Stimulated activated CD8-positive, alpha-beta memory T cell treated with anti-CD3 and anti-CD28 coated beads, Interleukin-15, amount 100 ng/mL, for 1 hour (primary cell): ENCODE data around the gene SMG1.

Experiments
- DNase-seq: peaks from one replicate; pipeline ENCODE4 v3.0.0-alpha.2; 2020; ENCODE audit warnings: low read depth

The SMG1 gene

GRCh38 chr16:18842565-18842964 is 83.6 kb downstream of the SMG1 start:
- no peak for DNase-seq

GRCh38 chr16:18841833-18842525 is 84.2 kb downstream of the SMG1 start:
- DNase-seq, result no peak

GRCh38 chr16:18839555-18839954 is 86.7 kb downstream of the SMG1 start:
- DNase-seq, result no peak

GRCh38 chr16:18836702-18837101 is 89.5 kb downstream of the SMG1 start:
- DNase-seq, result no peak

GRCh38 chr16:18834864-18835263 is 91.3 kb downstream of the SMG1 start:
- DNase-seq, result no peak

GRCh38 chr16:18833707-18834505 is 92.3 kb downstream of the SMG1 start:
- no peak for DNase-seq

GRCh38 chr16:18832613-18833012 is 93.6 kb downstream of the SMG1 start:
- no peak for DNase-seq

GRCh38 chr16:18832006-18832405 is 94.2 kb downstream of the SMG1 start:
- DNase-seq, result no peak

GRCh38 chr16:18829251-18829650 is 97.0 kb downstream of the SMG1 start:
- no peak for DNase-seq

- DNase-seq, result no peak
Observed at GRCh38 chr16:18827890-18828289, 98.3 kb downstream of the SMG1 start.

- no peak for DNase-seq
Observed at GRCh38 chr16:18816286-18816685, 109.9 kb downstream of the SMG1 start.

GRCh38 chr16:18811925-18812324 is 114.3 kb downstream of the SMG1 start:
- no peak for DNase-seq

GRCh38 chr16:18809165-18809564 is 117.0 kb downstream of the SMG1 start:
- DNase-seq, result no peak

- DNase-seq, result no peak
Observed at GRCh38 chr16:18805257-18805773, 120.9 kb downstream of the SMG1 start.

GRCh38 chr16:18804540-18804939 is 121.7 kb downstream of the SMG1 start:
- no peak for DNase-seq

- no peak for DNase-seq
Observed at GRCh38 chr16:18803569-18804462, 122.4 kb downstream of the SMG1 start.

GRCh38 chr16:18802767-18803343 is 123.4 kb downstream of the SMG1 start:
- DNase-seq, result no peak

GRCh38 chr16:18801145-18801972 is 124.8 kb downstream of the SMG1 start, which contains the start of gene ARL6IP1:
TSS of gene ARL6IP1 (minus strand) at chr16:18801549. CDS start at chr16:18801466, 83 bp downstream.
- peak; percentile 97 for DNase-seq

GRCh38 chr16:18800775-18801144 is 125.4 kb downstream of the SMG1 start:
- DNase-seq, result no peak

- DNase-seq, result no peak
Observed at GRCh38 chr16:18800293-18800692, 125.9 kb downstream of the SMG1 start.

GRCh38 chr16:18799500-18799899 is 126.7 kb downstream of the SMG1 start:
- no peak for DNase-seq
